Gastroesophageal sphincter (tissue), 4 donors: ENCODE results near the gene INPP4B. TPM values are rescaled to one million over a fixed set of nuclear protein-coding genes. Genes with fewer than 3 reads are reported as not detected.

Source experiments
- ATAC-seq: fragments of 150-250 bp; one replicate; pipeline ENCODE4 v1.9.1; 2016; ENCODE audit warnings: mild to moderate bottlenecking, moderate library complexity
- H3K27ac ChIP-seq, 4 donors: fragments of 200-600 bp; sonication (generic) in 3 of 4; 1 replicate in 3 of 4; 2 replicates in 1 of 4; pipeline ENCODE4 v1.5.1; 2016 to 2019
- H3K27me3 ChIP-seq: fragments of 200-600 bp; sonication (generic); one replicate; pipeline ENCODE4 v1.5.1; 2019
- H3K36me3 ChIP-seq, 2 donors: fragments of 200-600 bp; sonication (generic); one replicate each; pipeline ENCODE4 v1.5.1; 2019; ENCODE audit warnings: control low read depth in 1 of 2
- H3K4me1 ChIP-seq, 3 donors: fragments of 200-600 bp; sonication (generic); 1 replicate in 2 of 3; 2 replicates in 1 of 3; pipeline ENCODE4 v1.5.1; 2016 to 2019; ENCODE audit warnings: control low read depth in 2 of 3
- H3K4me3 ChIP-seq, 2 donors: fragments of 200-600 bp; sonication (generic); one replicate each; pipeline ENCODE4 v1.5.1; 2019; ENCODE audit warnings: mild to moderate bottlenecking in 1 of 2, moderate library complexity in 1 of 2
- H3K9me3 ChIP-seq, 3 donors: fragments of 200-600 bp; sonication (generic); one replicate each; pipeline ENCODE4 v1.5.1; 2017 to 2019; ENCODE audit warnings: control low read depth in 2 of 3
- CTCF ChIP-seq, 4 experiments: fragments of 200-600 bp in 2 of 4; fragments of 450-650 bp in 2 of 4; sonication (generic) in 1 of 4; IDR thresholded peaks; one replicate each; pipeline ENCODE4 v1.5.1; 2017 to 2019; ENCODE audit warnings: antibody characterized with exemption in 4 of 4, mild to moderate bottlenecking in 2 of 4, moderate library complexity in 2 of 4
- EP300 ChIP-seq: sonication (generic); formaldehyde crosslinking; IDR thresholded peaks from one replicate; pipeline ENCODE4 v1.6.1; 2017; ENCODE audit warnings: antibody characterized with exemption, mild to moderate bottlenecking
- POLR2A ChIP-seq, 2 donors: fragments of 450-650 bp; IDR thresholded peaks; one replicate each; pipeline ENCODE4 v1.6.1; 2017; ENCODE audit warnings: antibody characterized with exemption in 2 of 2, mild to moderate bottlenecking in 2 of 2, moderate library complexity in 1 of 2
- POLR2AphosphoS5 ChIP-seq: sonication (generic); formaldehyde crosslinking; IDR thresholded peaks from one replicate; pipeline ENCODE4 v1.6.1; 2017; ENCODE audit warnings: antibody characterized with exemption
- WGBS, 2 donors: methylation state at CpG; one replicate each; pipeline ENCODE4 v1.1.5; 2018; ENCODE audit warnings: low coverage in 1 of 2; 5-methylcytosine and 5-hydroxymethylcytosine counted together
- total RNA-seq, 4 donors: library from RNA; depleted of rRNA; stranded (reverse); fragments of >200 nt; gene quantifications; one replicate each; pipeline ENCODE4 v1.1.0, GENCODE V29; 2016

The INPP4B gene
- total RNA-seq, 4 donors from 2014 or later = 17.6 to 63.8 (median 31.3) TPM

- no peak overlapping the region for H3K27ac ChIP-seq
- H3K4me1 ChIP-seq = no peaks in the 10 kb centered on the region
- no peak for ATAC-seq
- H3K36me3 ChIP-seq = no peaks in the 10 kb centered on the region
- no peak for TF ChIP-seq EP300
- TF ChIP-seq CTCF (IDR thresholded peaks at IDR 0.05) = no peak
- TF ChIP-seq POLR2A (IDR thresholded peaks at IDR 0.05) = no peak
- TF ChIP-seq POLR2AphosphoS5 = no peak
- H3K9me3 ChIP-seq = no peaks in the 10 kb centered on the region
- H3K27me3 ChIP-seq = no peaks in the 10 kb centered on the region
- no peak overlapping the region for H3K4me3 ChIP-seq
- WGBS, 2 donors = 0% methylated on average over 1 of the region's 1 CpG
These were observed 297.6 kb downstream of the INPP4B start for GRCh38 chr4:142548491-142548890.

GRCh38 chr4:142547974-142548373 is 298.1 kb downstream of the INPP4B start:
- Histone ChIP-seq H3K27me3 (no peaks in the 10 kb centered on the region), H3K36me3 (no peaks in the 10 kb centered on the region), H3K27ac (no peak overlapping the region), H3K4me3 (no peak overlapping the region), H3K4me1 (no peaks in the 10 kb centered on the region), H3K9me3 (no peaks in the 10 kb centered on the region)
- no peak for TF ChIP-seq POLR2AphosphoS5
- no peak for TF ChIP-seq CTCF (IDR thresholded peaks at IDR 0.05)
- no peak for TF ChIP-seq EP300
- TF ChIP-seq POLR2A (IDR thresholded peaks at IDR 0.05) = no peak
- WGBS, 2 donors = 0 to 21% methylated on average over 1 of the region's 1 CpG
- ATAC-seq = no peak

DNA sequence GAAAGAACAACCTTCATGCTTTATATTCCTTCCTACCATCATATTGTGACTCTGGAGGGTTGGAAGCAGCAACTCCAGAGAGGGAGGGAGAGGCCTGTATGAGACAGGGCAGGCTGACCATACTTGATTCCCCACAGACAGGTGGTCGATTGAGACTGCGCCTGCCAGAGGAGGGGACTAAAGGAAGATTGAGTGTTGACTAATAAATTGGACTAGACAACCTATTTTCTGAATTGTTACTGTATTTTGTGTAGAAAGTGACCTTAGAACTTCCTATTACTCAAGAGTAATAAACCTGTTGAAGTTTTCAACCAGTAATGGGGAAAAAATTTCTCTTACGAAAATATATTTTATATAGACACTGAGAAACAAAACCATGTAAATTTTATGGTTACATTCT is 301.5 kb downstream of the INPP4B start:
- no peak for ATAC-seq
- 73 to 85% methylated on average over 3 of the region's 3 CpGs for WGBS, 2 donors
- TF ChIP-seq CTCF (IDR thresholded peaks at IDR 0.05) = no peak
- no peaks in the 10 kb centered on the region for H3K9me3 ChIP-seq
- H3K4me3 ChIP-seq = no peak overlapping the region
- no peaks in the 10 kb centered on the region for H3K27me3 ChIP-seq
- no peaks in the 10 kb centered on the region for H3K36me3 ChIP-seq
- no peaks in the 10 kb centered on the region for H3K4me1 ChIP-seq
- no peak overlapping the region for H3K27ac ChIP-seq

DNA sequence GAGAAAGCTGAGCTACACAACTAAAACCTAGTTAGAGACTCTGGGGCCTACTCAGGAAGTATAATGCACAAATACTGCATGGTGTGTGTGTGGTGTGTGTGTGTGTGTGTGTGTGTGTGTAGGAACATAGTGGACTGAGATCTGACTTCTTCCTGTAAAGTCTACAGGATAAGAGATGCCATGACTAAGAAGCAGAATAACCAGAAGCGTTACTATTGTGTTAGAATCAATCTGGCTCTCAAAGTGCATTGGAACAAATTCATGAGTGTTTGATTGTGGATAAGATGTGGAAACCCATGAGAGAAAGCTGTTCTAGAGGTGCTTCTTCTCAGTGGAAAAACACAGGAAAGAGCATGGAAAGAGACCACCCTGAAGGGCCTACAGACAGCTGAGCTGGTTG is 302.1 kb downstream of the INPP4B start:
- Histone ChIP-seq H3K36me3 (no peaks in the 10 kb centered on the region), H3K4me1 (no peaks in the 10 kb centered on the region), H3K27me3 (no peaks in the 10 kb centered on the region), H3K27ac (no peak overlapping the region), H3K4me3 (no peak overlapping the region), H3K9me3 (no peaks in the 10 kb centered on the region)
- ATAC-seq = no peak
- TF ChIP-seq EP300 = no peak
- TF ChIP-seq CTCF (IDR thresholded peaks at IDR 0.05) = no peak
- no peak for TF ChIP-seq POLR2AphosphoS5
- TF ChIP-seq POLR2A (IDR thresholded peaks at IDR 0.05) = no peak
- 100% methylated on average over 1 of the region's 1 CpG; no CpG with 5 or more reads in 1 of the 2 donors for WGBS, 2 donors

GRCh38 chr4:142540483-142540804 is 305.7 kb downstream of the INPP4B start:
- 81 to 92% methylated on average over 2 of the region's 2 CpGs for WGBS, 2 donors
- Histone ChIP-seq H3K4me1 (no peaks in the 10 kb centered on the region), H3K9me3 (no peaks in the 10 kb centered on the region), H3K27ac (no peak overlapping the region), H3K36me3 (no peaks in the 10 kb centered on the region), H3K4me3 (no peak overlapping the region), H3K27me3 (no peaks in the 10 kb centered on the region)
- TF ChIP-seq CTCF (IDR thresholded peaks at IDR 0.05) (no peak), EP300 (no peak), POLR2AphosphoS5 (no peak), POLR2A (IDR thresholded peaks at IDR 0.05) (no peak)
- ATAC-seq = no peak
